Measurements from ENCODE around the gene SUFU.

DNA sequence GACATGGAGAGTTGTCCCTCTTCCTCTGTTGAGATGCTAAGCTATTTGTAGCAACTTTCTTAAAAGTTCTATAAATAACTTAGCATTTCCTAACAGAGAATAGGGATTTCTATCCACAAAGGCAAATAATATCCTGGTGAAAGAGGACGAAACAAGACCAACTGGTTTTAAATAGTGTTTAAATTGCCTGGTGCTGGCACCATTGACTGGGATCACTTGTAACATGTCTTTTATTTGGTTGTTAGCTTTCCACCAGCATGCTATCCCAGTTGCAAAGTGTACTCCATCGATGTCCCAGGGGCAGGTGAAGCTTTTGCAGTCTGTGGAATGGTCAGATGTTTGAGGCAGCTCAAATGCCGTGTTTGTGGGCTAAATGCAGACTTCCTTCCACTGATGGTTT lies 3.7 kb downstream of the SUFU start:
- TF ChIP-seq GATA2 (IDR thresholded peaks at IDR 0.05; ENCODE audit: low read depth, low read length) = no peak
- TF ChIP-seq GATA3 (IDR thresholded peaks at IDR 0.05; ENCODE audit: low read depth, low read length) = no peak

Data from SH-SY5Y (cell line).